Stomach (tissue), 4 donors: Measurements from ENCODE around the gene GFER.

ENCODE experiments used
- CTCF ChIP-seq, 7 experiments: fragments of 450-650 bp in 4 of 7; fragments of 200-600 bp in 3 of 7; sonication (generic) in 3 of 7; IDR thresholded peaks; one replicate each; pipeline ENCODE4 v1.5.1; 2016 to 2019; ENCODE audit warnings: antibody characterized with exemption in 7 of 7, control low read depth in 2 of 7, mild to moderate bottlenecking in 1 of 7
- EP300 ChIP-seq: sonication (generic); formaldehyde crosslinking; IDR thresholded peaks from one replicate; pipeline ENCODE4 v1.6.1; 2017; ENCODE audit warnings: antibody characterized with exemption
- POLR2A ChIP-seq, 4 donors: fragments of 450-650 bp; IDR thresholded peaks; one replicate each; pipeline ENCODE4 v1.6.1; 2016; ENCODE audit warnings: antibody characterized with exemption in 4 of 4, control low read depth in 2 of 4, mild to moderate bottlenecking in 1 of 4, moderate library complexity in 1 of 4
- POLR2AphosphoS5 ChIP-seq, 3 donors: sonication (generic); formaldehyde crosslinking; IDR thresholded peaks; one replicate each; pipeline ENCODE4 v1.6.1; 2016; ENCODE audit warnings: antibody characterized with exemption in 3 of 3

- TF ChIP-seq CTCF (IDR thresholded peaks at IDR 0.05) (no peak), EP300 (no peak), POLR2AphosphoS5 (IDR thresholded peaks at IDR 0.05) (no peak), POLR2A (IDR thresholded peaks at IDR 0.05) (no peak)
These were observed 29.5 kb downstream of the GFER start for GRCh38 chr16:2013527-2013926.
